RWPE2 (cell line): ENCODE measurements around the gene ENDOU.
A peak's percentile ranks its signal among the peaks of the same experiment; 100 is the strongest.

Experiments
- ATAC-seq: fragments of 200-7000 bp; cut with Tn5 transposase; 3 replicates; pipeline ENCODE4 v1.9.1; 2021; ENCODE audit warnings: low read depth
- DNase-seq: peaks from one replicate; pipeline ENCODE4 v3.0.0-alpha.2; 2020; ENCODE audit warnings: low spot score
- H3K27ac ChIP-seq: fragments of 450-650 bp; 2 replicates; pipeline ENCODE4 v1.5.1; 2017; ENCODE audit warnings: mild to moderate bottlenecking; ENCODE audit not compliant: poor library complexity, severe bottlenecking
- H3K27me3 ChIP-seq: fragments of 250-450 bp; sonication (Bioruptor Pico); 2 replicates; pipeline ENCODE4 v1.5.1; 2021; ENCODE audit warnings: mild to moderate bottlenecking, moderate library complexity; ENCODE audit not compliant: insufficient read depth, poor library complexity, severe bottlenecking
- H3K36me3 ChIP-seq: fragments of 250-450 bp; sonication (Bioruptor Pico); 2 replicates; pipeline ENCODE4 v1.5.1; 2020; ENCODE audit warnings: low read depth, mild to moderate bottlenecking, moderate library complexity
- H3K4me1 ChIP-seq: fragments of 250-450 bp; sonication (Bioruptor Pico); 2 replicates; pipeline ENCODE4 v1.5.1; 2021; ENCODE audit warnings: mild to moderate bottlenecking, moderate library complexity; ENCODE audit not compliant: insufficient read depth, poor library complexity, severe bottlenecking
- H3K4me3 ChIP-seq: fragments of 250-450 bp; sonication (Bioruptor Pico); 2 replicates; pipeline ENCODE4 v1.5.1; 2021; ENCODE audit warnings: mild to moderate bottlenecking, moderate library complexity; ENCODE audit not compliant: severe bottlenecking
- H3K9me3 ChIP-seq: fragments of 250-450 bp; sonication (Bioruptor Pico); 2 replicates; pipeline ENCODE4 v1.5.1; 2021; ENCODE audit warnings: mild to moderate bottlenecking, moderate library complexity; ENCODE audit not compliant: severe bottlenecking
- TF ChIP-seq, protein P1 (sequence below): fragments of 450-650 bp; IDR thresholded peaks from one replicate; pipeline ENCODE4 v1.5.1; 2017; ENCODE audit warnings: mild to moderate bottlenecking, moderate library complexity; ENCODE audit not compliant: poor library complexity, severe bottlenecking

Gene ENDOU, protein sequence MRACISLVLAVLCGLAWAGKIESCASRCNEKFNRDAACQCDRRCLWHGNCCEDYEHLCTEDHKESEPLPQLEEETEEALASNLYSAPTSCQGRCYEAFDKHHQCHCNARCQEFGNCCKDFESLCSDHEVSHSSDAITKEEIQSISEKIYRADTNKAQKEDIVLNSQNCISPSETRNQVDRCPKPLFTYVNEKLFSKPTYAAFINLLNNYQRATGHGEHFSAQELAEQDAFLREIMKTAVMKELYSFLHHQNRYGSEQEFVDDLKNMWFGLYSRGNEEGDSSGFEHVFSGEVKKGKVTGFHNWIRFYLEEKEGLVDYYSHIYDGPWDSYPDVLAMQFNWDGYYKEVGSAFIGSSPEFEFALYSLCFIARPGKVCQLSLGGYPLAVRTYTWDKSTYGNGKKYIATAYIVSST

DNA sequence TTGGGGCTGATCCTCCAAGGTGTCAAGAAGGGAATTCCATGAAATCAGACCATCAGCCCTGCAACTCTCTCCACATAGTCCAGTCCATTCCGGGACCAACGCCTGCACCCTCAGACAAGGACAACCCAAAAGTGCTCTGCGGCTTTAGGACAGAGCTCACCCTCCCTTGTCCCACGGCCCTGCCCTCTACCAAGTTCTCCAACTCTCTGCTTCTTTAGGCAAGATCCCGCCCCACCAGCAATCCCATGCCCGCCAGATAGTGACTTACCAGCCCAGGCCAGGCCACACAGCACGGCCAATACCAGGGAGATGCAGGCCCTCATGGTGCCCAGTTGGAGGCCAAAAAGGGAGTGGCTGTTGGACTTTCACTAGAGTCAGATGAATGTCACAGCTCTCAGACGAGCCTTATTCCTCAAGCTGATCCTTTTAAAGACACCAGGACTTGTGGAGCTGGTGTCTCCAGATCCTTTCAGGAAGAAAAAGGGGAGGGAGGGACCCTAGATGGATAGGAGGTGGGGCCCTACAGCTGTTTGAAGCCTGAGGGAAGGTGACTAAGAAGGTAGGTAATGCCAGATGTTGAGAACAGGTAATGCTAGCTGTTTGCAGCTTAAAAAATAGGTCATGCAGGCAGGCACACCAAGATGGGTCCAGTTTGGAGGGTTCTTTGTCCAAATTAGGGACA is at the start of gene ENDOU:
TSS of gene ENDOU (minus strand) at position 400 of the 682 bp plus-strand sequence. CDS start at position 323, 77 bp downstream.
- no peak within 1 kb of the TSS for H3K27ac ChIP-seq
- ATAC-seq = 0 out of 3 replicates have a peak, but pooled peaks have one; percentile 21
- TF ChIP-seq, protein P1, sequence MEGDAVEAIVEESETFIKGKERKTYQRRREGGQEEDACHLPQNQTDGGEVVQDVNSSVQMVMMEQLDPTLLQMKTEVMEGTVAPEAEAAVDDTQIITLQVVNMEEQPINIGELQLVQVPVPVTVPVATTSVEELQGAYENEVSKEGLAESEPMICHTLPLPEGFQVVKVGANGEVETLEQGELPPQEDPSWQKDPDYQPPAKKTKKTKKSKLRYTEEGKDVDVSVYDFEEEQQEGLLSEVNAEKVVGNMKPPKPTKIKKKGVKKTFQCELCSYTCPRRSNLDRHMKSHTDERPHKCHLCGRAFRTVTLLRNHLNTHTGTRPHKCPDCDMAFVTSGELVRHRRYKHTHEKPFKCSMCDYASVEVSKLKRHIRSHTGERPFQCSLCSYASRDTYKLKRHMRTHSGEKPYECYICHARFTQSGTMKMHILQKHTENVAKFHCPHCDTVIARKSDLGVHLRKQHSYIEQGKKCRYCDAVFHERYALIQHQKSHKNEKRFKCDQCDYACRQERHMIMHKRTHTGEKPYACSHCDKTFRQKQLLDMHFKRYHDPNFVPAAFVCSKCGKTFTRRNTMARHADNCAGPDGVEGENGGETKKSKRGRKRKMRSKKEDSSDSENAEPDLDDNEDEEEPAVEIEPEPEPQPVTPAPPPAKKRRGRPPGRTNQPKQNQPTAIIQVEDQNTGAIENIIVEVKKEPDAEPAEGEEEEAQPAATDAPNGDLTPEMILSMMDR = no peak
- no peaks in the 10 kb centered on the region for H3K9me3 ChIP-seq
- H3K4me3 ChIP-seq = no peak within 1 kb of the TSS
- no peaks in the 10 kb centered on the region for H3K36me3 ChIP-seq
- no peaks in the 10 kb centered on the region for H3K27me3 ChIP-seq
- H3K4me1 ChIP-seq = peaks cover 4% of the 10 kb centered on the region
- DNase-seq = no peak

DNA sequence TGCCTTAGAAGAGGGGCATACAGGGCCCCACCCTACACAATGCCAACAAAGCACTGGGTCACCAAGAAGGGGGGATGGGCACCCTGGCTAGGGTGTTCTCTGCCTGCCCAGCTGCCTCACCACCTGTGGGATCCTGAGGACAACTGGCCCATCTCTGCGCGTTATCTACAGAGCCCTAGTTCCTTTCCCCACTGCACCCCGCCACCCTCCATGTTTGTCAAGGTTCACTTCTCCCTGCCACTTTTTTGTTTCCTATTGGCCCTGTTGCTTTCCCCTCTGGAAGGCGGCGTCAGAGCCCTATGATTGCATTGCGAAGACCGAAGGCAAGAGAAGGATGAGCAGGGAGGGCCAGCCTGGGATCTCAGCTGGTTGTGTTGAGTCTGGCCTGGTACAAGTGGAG is 49.4 kb upstream of the ENDOU start:
- ATAC-seq = no peak
- Histone ChIP-seq H3K27ac (no peak overlapping the region), H3K4me3 (no peak overlapping the region), H3K4me1 (peaks cover 16% of the 10 kb centered on the region), H3K9me3 (no peaks in the 10 kb centered on the region), H3K27me3 (no peaks in the 10 kb centered on the region), H3K36me3 (no peaks in the 10 kb centered on the region)
- no peak for DNase-seq
- TF ChIP-seq, protein P1 = no peak

DNA sequence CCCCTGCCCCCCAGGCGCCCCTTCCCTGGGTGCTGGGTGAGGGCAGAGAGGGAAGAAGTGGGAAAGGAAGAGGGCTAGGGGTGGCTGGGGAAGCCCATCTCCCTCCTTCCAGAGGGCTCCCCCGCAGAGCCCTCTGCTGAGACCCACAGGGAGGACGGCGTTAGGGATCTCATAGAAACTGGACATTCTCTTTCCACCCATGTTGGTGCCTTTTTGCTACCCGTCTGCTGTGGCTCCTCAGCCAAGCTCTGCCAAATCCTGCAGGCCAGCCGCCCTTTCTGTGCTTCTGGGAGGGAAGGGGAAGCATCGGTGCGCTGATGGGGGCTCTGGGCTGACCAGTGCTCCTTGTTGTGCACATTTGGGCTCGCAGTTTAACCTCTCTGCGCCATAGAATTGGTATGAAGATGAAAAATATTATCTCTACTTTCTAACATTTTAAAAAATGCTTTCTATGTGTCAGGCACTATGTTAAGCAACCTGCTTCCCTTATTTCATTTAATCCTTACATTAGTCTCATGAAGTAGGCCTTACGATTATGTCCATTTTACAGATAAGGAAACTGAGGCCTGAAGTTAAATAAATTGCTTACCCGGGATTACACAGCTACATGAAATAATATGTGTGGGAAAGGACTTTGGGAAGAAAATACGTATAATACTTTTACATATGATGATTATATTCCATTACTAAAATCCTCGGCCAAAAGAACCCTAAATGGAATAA is 48.7 kb upstream of the ENDOU start:
- H3K4me1 ChIP-seq = peaks cover 23% of the 10 kb centered on the region
- no peak for DNase-seq
- ATAC-seq = peak; percentile 3; the same call in 2 of the 3 replicates
- H3K9me3 ChIP-seq = no peaks in the 10 kb centered on the region
- no peaks in the 10 kb centered on the region for H3K27me3 ChIP-seq
- no peaks in the 10 kb centered on the region for H3K36me3 ChIP-seq
- H3K4me3 ChIP-seq = peak overlapping the region; percentile 88
- H3K27ac ChIP-seq = peak overlapping the region; percentile 14
- TF ChIP-seq, protein P1 = no peak

DNA sequence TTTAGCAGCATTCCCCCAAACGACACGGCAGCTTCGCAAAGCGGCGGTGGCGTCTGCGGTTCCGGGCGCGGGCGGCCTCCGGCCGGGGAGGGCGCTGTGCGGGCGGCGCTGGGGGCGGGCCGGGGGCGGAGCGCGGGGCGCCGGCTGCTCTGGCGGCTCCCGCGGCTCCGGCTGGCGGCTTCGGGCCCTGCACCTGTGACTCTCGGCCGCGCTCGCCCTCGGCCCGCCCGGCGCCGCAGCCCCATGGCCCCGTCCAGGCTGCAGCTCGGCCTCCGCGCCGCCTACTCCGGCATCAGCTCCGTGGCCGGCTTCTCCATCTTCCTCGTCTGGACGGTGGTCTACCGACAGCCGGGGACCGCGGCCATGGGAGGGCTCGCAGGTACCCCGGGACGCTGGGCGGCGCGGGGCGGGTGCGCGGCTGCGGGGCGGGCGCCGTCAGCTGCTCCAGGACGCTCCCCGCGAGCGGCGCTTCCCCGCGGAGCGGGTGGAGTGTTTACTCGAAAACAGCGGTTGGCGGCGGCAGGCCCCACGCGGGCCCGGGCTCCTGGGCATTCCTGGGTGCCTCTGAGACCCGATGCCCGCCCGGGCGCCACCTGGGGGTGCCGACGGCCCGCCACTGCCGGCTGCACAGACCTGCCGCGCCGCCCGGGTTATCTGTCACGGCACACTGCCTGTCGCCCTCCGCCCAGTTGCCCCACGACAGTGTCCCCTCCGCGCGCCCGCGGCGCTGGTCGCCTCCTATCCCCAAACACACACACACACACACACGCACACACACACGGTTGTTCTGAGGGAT is 48.0 kb upstream of the ENDOU start, which contains the start of gene SLC48A1:
TSS of gene SLC48A1 (plus strand) at position 177 of the 796 bp plus-strand sequence. CDS start at position 244, 67 bp downstream.
- TF ChIP-seq, protein P1 = peak; percentile 88
- peaks cover 29% of the 10 kb centered on the region for H3K4me1 ChIP-seq
- DNase-seq (no peak), ATAC-seq (peak; percentile 62)
- peak within 1 kb of the TSS; percentile 14 for H3K27ac ChIP-seq
- no peaks in the 10 kb centered on the region for H3K36me3 ChIP-seq
- peak within 1 kb of the TSS; percentile 88 for H3K4me3 ChIP-seq
- H3K9me3 ChIP-seq = no peaks in the 10 kb centered on the region
- H3K27me3 ChIP-seq = no peaks in the 10 kb centered on the region
